Measurements from ENCODE around the gene BCAR3.
"Not testable (repeated sequence)": the region's sequence is repeated elsewhere in the genome, so short reads cannot be mapped to it uniquely, and the experiment has no call there.

Gene BCAR3

GRCh38 chr1:93689521-93690223 lies 8.0 kb upstream of the BCAR3 start:
- DNase-seq (ENCODE audit: low read depth), result no peak

GRCh38 chr1:93687542-93687941 lies 5.9 kb upstream of the BCAR3 start:
- no peak for DNase-seq (ENCODE audit: low read depth)

- no peak for DNase-seq (ENCODE audit: low read depth)
These were observed 5.0 kb upstream of the BCAR3 start for GRCh38 chr1:93686504-93687250.

GRCh38 chr1:93685918-93686317 lies 4.3 kb upstream of the BCAR3 start:
- no peak for DNase-seq (ENCODE audit: low read depth)

GRCh38 chr1:93683234-93683633 lies 1.6 kb upstream of the BCAR3 start:
- DNase-seq (ENCODE audit: low read depth), result no peak

GRCh38 chr1:93681989-93682412 lies 364 bp upstream of the BCAR3 start:
- peak; percentile 58 for DNase-seq (ENCODE audit: low read depth)

- peak; percentile 69 for DNase-seq (ENCODE audit: low read depth)
These were observed 1.1 kb downstream of the BCAR3 start for GRCh38 chr1:93680420-93681100.

- DNase-seq (ENCODE audit: low read depth), result no peak
These were observed 1.6 kb downstream of the BCAR3 start for GRCh38 chr1:93680076-93680419.

- DNase-seq (ENCODE audit: low read depth), result no peak
These were observed 2.1 kb downstream of the BCAR3 start for GRCh38 chr1:93679546-93679945.

GRCh38 chr1:93678946-93679480 lies 2.6 kb downstream of the BCAR3 start:
- DNase-seq (ENCODE audit: low read depth), result no peak

GRCh38 chr1:93678491-93678890 lies 3.1 kb downstream of the BCAR3 start:
- DNase-seq (ENCODE audit: low read depth), result no peak

GRCh38 chr1:93677729-93678128 lies 3.9 kb downstream of the BCAR3 start:
- DNase-seq (ENCODE audit: low read depth), result no peak

- no peak for DNase-seq (ENCODE audit: low read depth)
These were observed 5.2 kb downstream of the BCAR3 start for GRCh38 chr1:93676427-93676826.

- DNase-seq (ENCODE audit: low read depth), result no peak
These were observed 5.7 kb downstream of the BCAR3 start for GRCh38 chr1:93675931-93676330.

- no peak for DNase-seq (ENCODE audit: low read depth)
These were observed 6.4 kb downstream of the BCAR3 start for GRCh38 chr1:93675271-93675670.

GRCh38 chr1:93674071-93674470 lies 7.6 kb downstream of the BCAR3 start:
- DNase-seq (ENCODE audit: low read depth), result not testable (repeated sequence)

- DNase-seq (ENCODE audit: low read depth), result no peak
These were observed 8.3 kb downstream of the BCAR3 start for GRCh38 chr1:93673163-93673829.

GRCh38 chr1:93672477-93673162 lies 9.0 kb downstream of the BCAR3 start:
- DNase-seq (ENCODE audit: low read depth), result no peak

GRCh38 chr1:93672069-93672468 lies 9.6 kb downstream of the BCAR3 start:
- DNase-seq (ENCODE audit: low read depth), result peak; percentile 32

GRCh38 chr1:93671099-93671621 lies 10.5 kb downstream of the BCAR3 start:
- no peak for DNase-seq (ENCODE audit: low read depth)

- peak; percentile 30 for DNase-seq (ENCODE audit: low read depth)
These were observed 11.5 kb downstream of the BCAR3 start for GRCh38 chr1:93670141-93670540.

Data from HS-5 (cell line).